ENCODE results near the gene ZNF697.

ZNF697 gene

GRCh38 chr1:119634016-119634415 lies 14.1 kb downstream of the ZNF697 start:
- TF ChIP-seq CTCF (IDR thresholded peaks at IDR 0.05; ENCODE audit: control insufficient read depth, insufficient read depth, low read depth, low read length, missing control alignments): no peak
- DNase-seq (ENCODE audit: low read depth): no peak
- H3K4me3 ChIP-seq (ENCODE audit: control insufficient read depth, low read depth, low read length): no peak overlapping the region

- TF ChIP-seq CTCF (IDR thresholded peaks at IDR 0.05; ENCODE audit: control insufficient read depth, insufficient read depth, low read depth, low read length, missing control alignments): no peak
Measured at GRCh38 chr1:119633575-119633974, 14.5 kb downstream of the ZNF697 start.

GRCh38 chr1:119632841-119633240 lies 15.2 kb downstream of the ZNF697 start:
- no peak for DNase-seq (ENCODE audit: low read depth)
- TF ChIP-seq CTCF (IDR thresholded peaks at IDR 0.05; ENCODE audit: control insufficient read depth, insufficient read depth, low read depth, low read length, missing control alignments): no peak
- no peak overlapping the region for H3K4me3 ChIP-seq (ENCODE audit: control insufficient read depth, low read depth, low read length)

More at GRCh38 chr1:119633575-119633974, 14.5 kb downstream of the ZNF697 start:
- H3K4me3 ChIP-seq (ENCODE audit: control insufficient read depth, low read depth, low read length): no peak overlapping the region
- DNase-seq (ENCODE audit: low read depth): no peak

GRCh38 chr1:119632103-119632490 lies 16.0 kb downstream of the ZNF697 start:
- no peak for TF ChIP-seq CTCF (IDR thresholded peaks at IDR 0.05; ENCODE audit: control insufficient read depth, insufficient read depth, low read depth, low read length, missing control alignments)
- no peak overlapping the region for H3K4me3 ChIP-seq (ENCODE audit: control insufficient read depth, low read depth, low read length)
- DNase-seq (ENCODE audit: low read depth): no peak

- peak overlapping the region; percentile 18 for H3K4me3 ChIP-seq (ENCODE audit: control insufficient read depth, low read depth, low read length)
- no peak for DNase-seq (ENCODE audit: low read depth)
- no peak for TF ChIP-seq CTCF (IDR thresholded peaks at IDR 0.05; ENCODE audit: control insufficient read depth, insufficient read depth, low read depth, low read length, missing control alignments)
Measured at GRCh38 chr1:119631433-119632102, 16.5 kb downstream of the ZNF697 start.

- no peak overlapping the region; the same call in 1 of the 2 replicates for H3K4me3 ChIP-seq (ENCODE audit: control insufficient read depth, low read depth, low read length)
- no peak for DNase-seq (ENCODE audit: low read depth)
- TF ChIP-seq CTCF (IDR thresholded peaks at IDR 0.05; ENCODE audit: control insufficient read depth, insufficient read depth, low read depth, low read length, missing control alignments): no peak
Measured at GRCh38 chr1:119631086-119631432, 17.0 kb downstream of the ZNF697 start.
